ENCODE data around the gene TRAK1.

The TRAK1 gene

GRCh38 chr3:42152193-42152592 lies 61.0 kb downstream of the TRAK1 start:
- DNase-seq (ENCODE audit: low read depth), result no peak
- no peak for TF ChIP-seq CTCF (IDR thresholded peaks at IDR 0.05; ENCODE audit: low read length, missing control alignments)
- no peak overlapping the region for H3K4me3 ChIP-seq (replicated peaks; ENCODE audit: low read depth, low read length)

GRCh38 chr3:42153039-42153438 lies 61.9 kb downstream of the TRAK1 start:
- no peak for DNase-seq (ENCODE audit: low read depth)
- no peak for TF ChIP-seq CTCF (IDR thresholded peaks at IDR 0.05; ENCODE audit: low read length, missing control alignments)
- no peak overlapping the region for H3K4me3 ChIP-seq (replicated peaks; ENCODE audit: low read depth, low read length)

- H3K4me3 ChIP-seq (replicated peaks; ENCODE audit: low read depth, low read length), result no peak overlapping the region
- TF ChIP-seq CTCF (IDR thresholded peaks at IDR 0.05; ENCODE audit: low read length, missing control alignments), result no peak
- no peak for DNase-seq (ENCODE audit: low read depth)
These were observed 66.7 kb downstream of the TRAK1 start for GRCh38 chr3:42157540-42158538.

GRCh38 chr3:42159147-42159546 lies 68.0 kb downstream of the TRAK1 start:
- DNase-seq (ENCODE audit: low read depth), result no peak
- no peak overlapping the region for H3K4me3 ChIP-seq (replicated peaks; ENCODE audit: low read depth, low read length)

GRCh38 chr3:42159706-42160472 lies 68.7 kb downstream of the TRAK1 start:
- no peak for DNase-seq (ENCODE audit: low read depth)
- TF ChIP-seq CTCF (IDR thresholded peaks at IDR 0.05; ENCODE audit: low read length, missing control alignments), result no peak
- no peak overlapping the region for H3K4me3 ChIP-seq (replicated peaks; ENCODE audit: low read depth, low read length)

More at GRCh38 chr3:42159147-42159546, 68.0 kb downstream of the TRAK1 start:
- no peak for TF ChIP-seq CTCF (IDR thresholded peaks at IDR 0.05; ENCODE audit: low read length, missing control alignments)

- H3K4me3 ChIP-seq (replicated peaks; ENCODE audit: low read depth, low read length), result no peak overlapping the region
- peak; percentile 53 for DNase-seq (ENCODE audit: low read depth)
- TF ChIP-seq CTCF (IDR thresholded peaks at IDR 0.05; ENCODE audit: low read length, missing control alignments), result no peak
These were observed 70.1 kb downstream of the TRAK1 start for GRCh38 chr3:42161050-42161935.

Data from fibroblast of pulmonary artery (primary cell).